GM21515 (cell line): ENCODE measurements around the gene KCNJ10.

Experiments
- ATAC-seq: cut with Tn5 transposase; IDR thresholded peaks from one replicate; pipeline ENCODE4 v1.9.1; 2021; ENCODE audit not compliant: unreplicated experiment

KCNJ10 gene

DNA sequence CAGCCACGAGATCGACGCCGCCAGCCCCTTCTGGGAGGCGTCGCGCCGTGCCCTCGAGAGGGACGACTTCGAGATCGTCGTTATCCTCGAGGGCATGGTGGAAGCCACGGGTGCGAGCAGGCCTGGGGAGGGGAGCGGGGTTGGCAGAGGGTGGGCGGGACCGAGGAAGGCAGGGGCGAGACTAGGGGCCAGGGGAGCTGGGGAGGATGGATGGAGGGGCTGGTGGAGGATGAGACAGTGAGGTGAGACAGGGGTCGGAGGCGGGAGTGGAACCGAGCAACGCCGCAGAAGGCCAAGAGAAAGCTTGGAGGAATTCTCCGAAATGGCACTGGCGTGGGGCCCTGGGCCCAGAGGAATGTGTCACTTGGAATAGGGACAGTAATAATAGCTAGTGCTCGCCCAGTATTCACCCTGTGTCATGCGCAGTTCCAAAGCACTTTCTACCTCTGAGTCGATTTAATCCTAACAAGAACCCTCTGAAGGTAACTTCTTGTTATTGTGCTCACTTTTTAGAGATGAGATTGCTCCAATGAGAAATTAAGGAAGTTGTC is 14.9 kb upstream of the KCNJ10 start:
- no peak for ATAC-seq

- no peak for ATAC-seq
Measured at GRCh38 chr1:160083968-160084770, 14.2 kb upstream of the KCNJ10 start.

- ATAC-seq: no peak
Measured at GRCh38 chr1:160082926-160083325, 13.0 kb upstream of the KCNJ10 start.

DNA sequence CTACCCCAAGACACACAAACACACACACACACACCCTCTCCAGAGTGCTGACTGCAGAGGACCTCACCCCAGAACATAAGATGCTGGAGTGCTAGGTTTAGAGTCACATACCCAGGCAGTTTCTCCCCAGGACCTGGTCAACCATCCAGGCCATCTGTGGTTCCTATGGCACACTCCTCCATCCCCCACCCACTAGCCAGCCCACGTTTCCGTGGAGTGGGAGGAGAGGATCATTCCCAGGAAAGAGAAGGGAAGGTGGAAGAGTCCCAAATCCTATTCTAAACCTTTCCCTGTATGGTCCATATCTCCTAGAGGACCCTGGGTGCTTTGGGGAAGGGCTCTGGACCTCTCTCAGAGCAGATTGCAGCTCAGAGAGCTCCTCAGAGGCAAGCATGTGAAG is 12.5 kb upstream of the KCNJ10 start:
- ATAC-seq: no peak

GRCh38 chr1:160081261-160081936 is 11.4 kb upstream of the KCNJ10 start, which contains the start of gene KCNJ9:
TSS of gene KCNJ9 (plus strand) at chr1:160081538. CDS start at chr1:160084031, 2,493 bp downstream.
- no peak for ATAC-seq

GRCh38 chr1:160080381-160081100 is 10.6 kb upstream of the KCNJ10 start:
- no peak for ATAC-seq

DNA sequence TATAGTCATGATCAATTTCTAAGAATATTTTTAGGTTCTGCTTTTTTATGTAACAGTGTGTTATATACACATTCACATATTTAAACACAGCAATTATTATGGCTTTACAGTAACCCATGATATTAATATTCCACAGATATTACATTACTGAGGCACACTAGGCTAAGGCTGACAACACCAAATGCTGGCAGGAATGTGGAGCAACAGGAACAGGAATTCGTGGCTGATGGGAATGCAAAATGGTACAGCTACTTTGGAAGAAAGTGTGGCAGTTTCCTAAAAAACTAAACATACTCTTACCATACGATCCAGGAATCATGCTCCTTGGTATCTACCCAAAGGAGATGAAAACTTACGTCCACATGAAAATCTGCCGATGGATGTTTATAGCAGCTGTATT is 9.5 kb upstream of the KCNJ10 start:
- no peak for ATAC-seq

DNA sequence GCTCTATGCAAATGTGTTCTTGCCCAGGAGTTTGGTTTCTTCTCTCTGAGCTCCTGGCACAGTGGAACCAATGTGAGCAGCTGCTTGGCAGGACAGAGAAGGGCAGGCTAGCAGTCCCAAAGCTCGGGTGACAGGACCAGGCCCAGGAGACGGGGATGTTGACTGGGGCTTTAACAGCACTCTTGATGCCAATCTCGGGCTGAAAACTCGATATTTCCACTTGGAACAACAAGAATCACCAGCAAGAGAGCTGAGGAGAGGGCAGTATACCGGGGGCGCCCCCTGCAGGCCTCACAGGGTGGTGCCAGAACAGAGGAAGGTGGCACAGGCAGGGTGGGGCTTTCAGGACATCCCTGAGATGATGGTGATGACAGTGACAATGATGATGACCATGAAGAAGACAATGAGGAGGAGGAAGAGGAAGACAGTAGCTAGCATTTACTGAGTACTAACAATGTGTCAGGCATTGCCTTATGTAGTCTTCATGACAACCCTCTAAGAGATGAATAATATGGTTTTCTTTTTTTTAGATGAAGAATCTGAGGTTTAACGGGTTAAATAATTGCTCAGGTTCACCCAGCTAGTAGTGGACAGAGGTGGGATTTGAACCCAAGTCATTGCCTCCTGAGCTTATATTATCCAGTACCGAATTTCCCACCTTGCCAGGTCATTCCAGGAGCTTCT is 8.7 kb upstream of the KCNJ10 start:
- ATAC-seq: peak; percentile 58

DNA sequence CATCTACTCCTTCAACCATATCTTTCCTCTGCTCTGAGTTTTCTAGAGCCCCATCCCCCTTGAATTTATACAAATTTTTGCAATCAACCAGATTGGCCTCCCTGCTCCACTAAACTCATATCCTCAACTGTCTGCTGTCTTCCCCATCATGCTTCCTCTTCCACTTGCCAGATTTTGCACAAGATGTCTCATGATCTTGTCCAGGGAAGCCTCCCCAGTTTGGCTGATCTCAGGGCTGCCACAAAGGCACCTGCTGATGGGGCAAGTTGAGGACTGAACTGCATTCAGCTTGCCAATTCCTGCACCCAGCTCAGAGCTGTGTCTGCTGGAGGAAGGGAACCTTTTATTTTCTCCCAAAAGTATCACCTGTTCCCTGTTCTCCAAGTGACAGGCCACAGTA is 7.5 kb upstream of the KCNJ10 start:
- no peak for ATAC-seq

DNA sequence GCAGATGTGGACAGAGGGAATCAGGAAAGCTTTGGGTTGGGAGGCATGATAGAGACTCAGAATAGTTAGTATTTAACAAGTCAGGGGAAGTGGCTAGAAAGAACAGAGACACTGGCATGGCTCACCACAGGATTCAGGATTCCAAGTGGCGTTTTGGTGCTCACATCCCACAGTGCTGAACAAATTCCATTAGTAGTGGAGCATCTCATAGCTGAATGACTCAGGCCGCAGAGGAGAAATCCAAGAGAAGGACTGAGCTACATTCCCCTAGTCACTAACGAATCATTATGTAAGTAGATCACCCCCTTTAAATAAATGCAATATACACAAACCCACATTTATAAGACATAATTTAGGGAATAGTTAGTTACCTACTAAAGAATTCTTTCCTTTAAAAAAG is 6.3 kb upstream of the KCNJ10 start:
- ATAC-seq: no peak

GRCh38 chr1:160075836-160076235 is 5.9 kb upstream of the KCNJ10 start:
- ATAC-seq: no peak

DNA sequence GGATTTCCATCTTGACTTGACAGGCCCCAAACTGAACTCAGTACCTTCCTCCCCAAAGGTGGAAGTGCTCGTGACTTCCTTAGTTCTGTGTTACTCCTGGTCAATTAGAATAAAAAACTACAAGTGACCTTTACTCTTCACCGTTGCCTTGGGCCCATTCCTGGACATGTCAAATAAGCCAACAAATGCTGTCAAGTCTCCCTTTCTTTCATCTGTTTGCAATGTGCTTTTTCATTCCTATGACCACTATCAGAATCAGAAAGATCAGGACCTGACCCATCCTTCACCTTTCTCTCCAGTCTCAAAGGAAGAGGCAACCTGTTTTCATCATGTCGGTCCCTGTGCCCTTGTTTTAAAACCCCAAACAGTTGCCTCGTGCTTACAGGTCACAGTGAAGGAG is 4.9 kb upstream of the KCNJ10 start:
- ATAC-seq: no peak

DNA sequence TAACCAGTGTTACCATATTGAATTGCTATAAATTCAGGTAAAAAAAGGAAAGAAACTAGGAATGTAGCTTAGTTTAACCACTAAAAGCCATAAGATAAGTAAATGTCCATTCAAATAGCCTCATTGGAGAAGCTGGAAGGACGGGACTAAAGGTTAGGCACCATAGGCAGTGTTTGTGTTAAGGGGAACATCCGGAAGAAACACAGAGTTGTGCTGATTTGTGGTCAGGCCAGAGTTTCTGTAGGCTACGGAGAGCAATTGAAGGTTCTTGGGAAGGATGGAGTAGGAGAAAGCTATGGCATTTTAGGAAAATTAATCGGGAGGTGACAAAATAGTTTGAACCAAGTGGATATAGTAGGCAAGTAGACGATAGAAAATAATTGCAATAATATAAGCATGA is 1.3 kb upstream of the KCNJ10 start:
- no peak for ATAC-seq

- peak; percentile 43 for ATAC-seq
Measured at GRCh38 chr1:160070243-160071163, 543 bp upstream of the KCNJ10 start.

- no peak for ATAC-seq
Measured at GRCh38 chr1:160068225-160068624, 1.7 kb downstream of the KCNJ10 start.

DNA sequence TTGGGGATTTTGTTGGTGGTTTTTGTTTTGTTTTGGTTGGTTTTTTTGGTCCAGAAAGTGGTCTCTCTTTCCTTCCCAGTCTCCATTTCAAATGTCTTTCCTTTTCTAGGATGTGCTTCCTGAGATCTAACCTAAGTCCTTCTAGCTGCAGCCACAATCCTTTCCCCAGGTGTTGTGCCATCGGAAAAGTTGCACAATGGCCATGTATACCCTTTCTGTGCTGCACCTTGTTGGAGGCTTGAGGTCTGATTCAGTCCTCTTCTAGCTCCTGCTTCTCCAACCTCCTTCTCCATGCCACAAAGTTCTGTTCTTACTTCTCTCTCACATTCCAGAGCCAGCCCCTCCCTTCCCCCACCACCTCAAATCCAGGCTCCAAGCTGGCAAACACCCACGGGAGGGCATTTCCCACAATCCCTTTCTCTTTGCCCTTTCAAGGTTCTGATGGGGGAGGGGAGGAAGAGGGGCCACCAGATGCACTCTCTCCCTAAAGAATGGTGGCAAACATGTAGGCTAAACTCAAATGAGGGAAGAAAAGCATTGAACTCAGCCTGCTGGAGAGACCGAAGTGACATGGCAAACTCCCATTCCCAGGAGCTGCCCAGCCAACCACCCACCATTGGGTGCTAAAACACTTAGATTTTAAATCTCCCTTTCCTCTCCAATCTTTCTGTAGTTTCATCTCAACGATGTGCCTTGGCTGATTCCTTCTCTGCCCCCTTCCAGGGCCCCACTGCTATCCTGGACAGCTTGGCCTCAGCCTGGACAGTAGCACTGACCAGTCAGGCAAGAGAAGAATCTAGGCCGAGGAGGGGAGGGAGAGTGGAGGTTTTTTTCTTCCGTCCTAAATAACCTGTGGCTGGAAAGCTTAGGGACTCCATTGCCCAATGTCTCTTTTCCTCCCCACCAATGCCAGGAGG is 2.9 kb downstream of the KCNJ10 start:
- ATAC-seq: no peak

DNA sequence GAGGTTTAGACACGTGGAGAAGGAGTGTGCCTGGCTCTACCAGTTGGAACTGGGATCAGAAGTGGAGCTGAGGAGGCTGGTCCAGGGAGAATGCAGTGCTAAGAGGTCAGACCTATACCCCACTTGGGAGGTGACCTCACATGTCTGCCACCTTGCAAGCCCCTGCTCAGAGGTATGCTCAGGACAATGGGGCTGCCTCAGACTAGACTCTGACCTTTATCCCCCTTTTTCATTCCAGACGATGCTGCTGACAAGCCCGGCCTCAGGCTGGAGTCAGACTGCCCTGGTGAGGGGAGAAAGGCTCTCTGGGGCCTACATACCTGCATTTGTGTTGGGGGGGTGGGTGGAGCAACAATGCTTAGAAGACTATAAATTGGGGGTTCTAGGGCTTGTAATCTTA is 5.2 kb downstream of the KCNJ10 start:
- no peak for ATAC-seq

DNA sequence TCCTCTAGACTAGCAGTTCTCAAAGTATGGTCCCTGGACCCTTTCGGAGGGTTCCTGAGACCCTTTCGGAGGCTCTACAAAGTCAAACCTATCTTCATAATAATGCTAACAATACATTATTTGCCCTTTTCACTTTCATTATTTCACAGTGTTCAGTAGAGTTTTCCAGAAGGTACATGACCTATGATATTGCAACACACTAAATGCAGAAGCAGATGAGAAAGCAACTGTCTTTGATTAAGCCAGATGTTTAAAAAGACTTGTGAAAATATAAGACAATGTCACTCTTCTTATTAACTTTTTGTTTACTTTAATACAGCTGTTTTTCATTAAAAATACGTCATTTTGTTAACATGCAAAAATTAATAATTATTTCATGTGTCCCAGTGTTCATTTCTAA is 5.8 kb downstream of the KCNJ10 start:
- ATAC-seq: no peak

- no peak for ATAC-seq
Measured at GRCh38 chr1:160063176-160063575, 6.8 kb downstream of the KCNJ10 start.
